DOHH2 (cell line): ENCODE results near the gene BLTP1.
"Not testable (repeated sequence)": the region's sequence is repeated elsewhere in the genome, so short reads cannot be mapped to it uniquely, and the experiment has no call there.

Experiments
- H3F3A ChIP-seq: fragments of 200-600 bp; sonication (generic), shearing (Covaris generic); 2 replicates; pipeline ENCODE4 v1.6.0; 2016; ENCODE audit warnings: antibody characterized with exemption, mild to moderate bottlenecking; ENCODE audit not compliant: control insufficient read depth, insufficient read depth
- H3K27ac ChIP-seq: fragments of 200-600 bp; sonication (generic); 2 replicates; pipeline ENCODE4 v1.5.1; 2014; ENCODE audit warnings: low read depth, mild to moderate bottlenecking, low read length, moderate library complexity
- H3K27me3 ChIP-seq: fragments of 200-600 bp; sonication (generic); 2 replicates; pipeline ENCODE4 v1.6.1; 2014; ENCODE audit warnings: mild to moderate bottlenecking, low read length, mixed read lengths; ENCODE audit not compliant: control insufficient read depth
- H3K36me3 ChIP-seq: fragments of 200-600 bp; sonication (generic); 2 replicates; pipeline ENCODE4 v1.6.1; 2014; ENCODE audit warnings: mild to moderate bottlenecking, low read length, moderate library complexity, mixed read lengths; ENCODE audit not compliant: control insufficient read depth
- H3K4me1 ChIP-seq: fragments of 200-600 bp; sonication (generic); 2 replicates; pipeline ENCODE4 v1.6.1; 2014; ENCODE audit warnings: mild to moderate bottlenecking, low read length, mixed read lengths; ENCODE audit not compliant: control insufficient read depth
- H3K4me2 ChIP-seq: fragments of 200-600 bp; sonication (generic); 2 replicates; pipeline ENCODE4 v1.6.0; 2014; ENCODE audit warnings: mild to moderate bottlenecking, low read length, moderate library complexity
- H3K4me3 ChIP-seq: fragments of 200-600 bp; sonication (generic); 2 replicates; pipeline ENCODE4 v1.5.1; 2014; ENCODE audit warnings: mild to moderate bottlenecking, low read length, mixed read lengths
- H3K79me2 ChIP-seq: fragments of 200-600 bp; sonication (generic); 2 replicates; pipeline ENCODE4 v1.6.1; 2014; ENCODE audit warnings: mild to moderate bottlenecking, low read length, mixed read lengths; ENCODE audit not compliant: control insufficient read depth
- H3K9me2 ChIP-seq: fragments of 200-600 bp; sonication (generic); replicated peaks from 2 replicates; pipeline ENCODE4 v1.6.1; 2014; ENCODE audit warnings: mild to moderate bottlenecking, low read length, mixed read lengths; ENCODE audit not compliant: control insufficient read depth
- H3K9me3 ChIP-seq: fragments of 200-600 bp; sonication (generic); 2 replicates; pipeline ENCODE4 v1.6.1; 2014; ENCODE audit warnings: antibody characterized with exemption, low read length, mixed read lengths; ENCODE audit not compliant: control insufficient read depth, insufficient read depth
- H4K20me1 ChIP-seq: fragments of 200-600 bp; sonication (generic); 2 replicates; pipeline ENCODE4 v1.6.0; 2014; ENCODE audit warnings: low read depth, mild to moderate bottlenecking, antibody characterized with exemption, low read length, moderate library complexity; ENCODE audit not compliant: control insufficient read depth, insufficient read depth
- CTCF ChIP-seq: fragments of 200-600 bp; sonication (generic); IDR thresholded peaks from one replicate; pipeline ENCODE4 v1.5.1; 2014; ENCODE audit warnings: antibody characterized with exemption, mild to moderate bottlenecking, low read depth, low read length; ENCODE audit not compliant: poor library complexity, severe bottlenecking
- EZH2phosphoT487 ChIP-seq: fragments of 200-600 bp; sonication (generic); IDR thresholded peaks from 2 replicates; pipeline ENCODE4 v1.6.1; 2017; ENCODE audit warnings: borderline replicate concordance, mild to moderate bottlenecking, antibody characterized with exemption, low read length, moderate library complexity, mixed read lengths

BLTP1 gene

GRCh38 chr4:122151982-122152710 lies at the start of gene BLTP1:
TSS of gene BLTP1 (plus strand) at chr4:122152331. CDS start at chr4:122170648, 18,317 bp downstream.
- H3K27me3 ChIP-seq, result no peaks in the 10 kb centered on the region
- peaks cover 8% of the 10 kb centered on the region; the same call in 1 of the 2 replicates for H3K36me3 ChIP-seq
- H3K4me1 ChIP-seq, result peaks cover 21% of the 10 kb centered on the region
- 0 out of 2 replicates have a peak within 1 kb of the TSS, but pooled peaks have one; percentile 8 for H3K27ac ChIP-seq
- H4K20me1 ChIP-seq, result no peaks in the 10 kb centered on the region
- H3K79me2 ChIP-seq, result peaks cover 14% of the 10 kb centered on the region
- TF ChIP-seq EZH2phosphoT487 (no peak), CTCF (no peak)
- H3K4me3 ChIP-seq, result peak within 1 kb of the TSS; percentile 86
- H3K9me2 ChIP-seq, result no peaks in the 10 kb centered on the region
- H3F3A ChIP-seq, result no peaks in the 10 kb centered on the region
- no peaks in the 10 kb centered on the region for H3K9me3 ChIP-seq
- H3K4me2 ChIP-seq, result peak within 1 kb of the TSS; percentile 93

DNA sequence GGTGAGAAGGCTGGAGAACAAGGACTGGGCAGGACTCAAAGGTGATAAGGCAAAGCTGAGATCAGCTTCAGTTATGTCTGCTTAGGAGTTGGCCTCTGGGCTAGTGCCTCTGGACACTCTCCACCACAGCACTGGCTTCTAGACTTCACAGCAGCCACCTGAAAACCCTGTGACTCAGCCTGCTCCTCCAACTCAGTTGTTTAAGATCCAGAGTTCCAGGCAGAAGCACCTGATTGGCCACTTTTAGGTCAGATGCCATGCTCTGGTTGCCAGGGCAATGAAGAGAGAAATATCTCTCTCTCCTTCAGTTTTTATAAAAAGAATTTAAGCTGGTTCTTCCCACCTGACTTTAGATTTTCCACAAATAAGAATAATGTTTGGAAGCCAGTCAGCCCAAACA lies 47.9 kb upstream of the BLTP1 start:
- Histone ChIP-seq H3K36me3 (no peaks in the 10 kb centered on the region), H3K9me2 (no peaks in the 10 kb centered on the region), H3K9me3 (no peaks in the 10 kb centered on the region), H3K4me3 (no peak overlapping the region), H3K4me1 (no peaks in the 10 kb centered on the region), H3F3A (no peaks in the 10 kb centered on the region), H3K4me2 (no peak overlapping the region), H3K27ac (no peak overlapping the region), H3K79me2 (no peaks in the 10 kb centered on the region), H4K20me1 (no peaks in the 10 kb centered on the region), H3K27me3 (no peaks in the 10 kb centered on the region)
- TF ChIP-seq CTCF (no peak), EZH2phosphoT487 (no peak)

DNA sequence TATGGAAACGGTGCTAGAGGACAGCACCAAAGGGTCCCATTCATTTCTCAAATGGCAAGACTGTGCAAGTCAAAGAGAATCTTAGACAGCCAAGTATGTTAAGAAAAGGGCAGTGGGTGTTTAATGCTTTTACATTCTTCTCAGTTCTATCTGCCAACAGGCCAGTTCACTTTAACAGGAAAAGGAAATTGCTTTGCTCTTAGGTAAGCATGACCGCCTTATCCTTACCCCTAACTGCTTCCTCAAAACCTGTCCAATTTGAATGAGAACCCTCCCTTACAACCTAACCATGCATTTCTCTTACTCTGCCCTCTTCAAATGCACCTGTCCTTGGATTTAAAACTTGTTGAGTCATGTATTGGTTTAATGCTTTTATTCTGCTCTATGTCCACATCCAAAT lies 44.5 kb upstream of the BLTP1 start:
- H3K27ac ChIP-seq, result no peak overlapping the region
- H3K4me3 ChIP-seq, result no peak overlapping the region
- TF ChIP-seq CTCF (no peak), EZH2phosphoT487 (no peak)
- no peaks in the 10 kb centered on the region for H3K36me3 ChIP-seq
- H3K9me3 ChIP-seq, result no peaks in the 10 kb centered on the region
- H4K20me1 ChIP-seq, result no peaks in the 10 kb centered on the region
- no peaks in the 10 kb centered on the region for H3K27me3 ChIP-seq
- H3K9me2 ChIP-seq, result no peaks in the 10 kb centered on the region
- no peaks in the 10 kb centered on the region for H3K4me1 ChIP-seq
- H3F3A ChIP-seq, result no peaks in the 10 kb centered on the region
- no peaks in the 10 kb centered on the region for H3K79me2 ChIP-seq
- H3K4me2 ChIP-seq, result no peak overlapping the region

DNA sequence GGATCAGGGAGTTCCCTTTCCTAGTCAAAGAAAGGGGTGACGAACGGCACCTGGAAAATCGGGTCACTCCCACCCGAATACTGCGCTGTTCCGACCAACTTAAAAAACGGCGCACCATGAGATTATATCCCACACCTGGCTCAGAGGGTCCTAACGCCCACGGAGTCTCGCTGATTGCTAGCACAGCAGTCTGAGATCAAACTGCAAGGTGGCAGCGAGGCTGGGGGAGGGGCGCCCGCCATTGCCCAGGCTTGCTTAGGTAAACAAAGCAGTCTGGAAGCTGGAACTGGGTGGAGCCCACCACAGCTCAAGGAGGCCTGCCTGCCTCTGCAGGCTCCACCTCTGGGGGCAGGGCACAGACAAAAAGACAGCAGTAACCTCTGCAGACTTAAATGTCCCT lies 41.8 kb upstream of the BLTP1 start:
- not testable (repeated sequence) for H3K9me3 ChIP-seq, H3F3A ChIP-seq, H3K36me3 ChIP-seq, H4K20me1 ChIP-seq, H3K9me2 ChIP-seq, H3K27ac ChIP-seq, H3K27me3 ChIP-seq, H3K4me2 ChIP-seq, H3K4me1 ChIP-seq, H3K4me3 ChIP-seq, H3K79me2 ChIP-seq
